Anterior cingulate cortex (tissue), 58 donors: ENCODE results near the gene SNRNP200.

Source experiments
- DNase-seq, 58 donors: peaks; one replicate each; lab custom pipeline; 2025; lab: John Stamatoyannopoulos, UW

Gene SNRNP200

GRCh38 chr2:96305091-96305978 lies at the start of gene SNRNP200:
Gene SNRNP200 (minus strand): TSS chr2:96305546. CDS start chr2:96305437, 109 bp downstream.
- DNase-seq = peak; percentile 6 to 93 (median 81)

- DNase-seq = no peak
These were observed 49.1 kb upstream of the SNRNP200 start for GRCh38 chr2:96354492-96354891.

DNA sequence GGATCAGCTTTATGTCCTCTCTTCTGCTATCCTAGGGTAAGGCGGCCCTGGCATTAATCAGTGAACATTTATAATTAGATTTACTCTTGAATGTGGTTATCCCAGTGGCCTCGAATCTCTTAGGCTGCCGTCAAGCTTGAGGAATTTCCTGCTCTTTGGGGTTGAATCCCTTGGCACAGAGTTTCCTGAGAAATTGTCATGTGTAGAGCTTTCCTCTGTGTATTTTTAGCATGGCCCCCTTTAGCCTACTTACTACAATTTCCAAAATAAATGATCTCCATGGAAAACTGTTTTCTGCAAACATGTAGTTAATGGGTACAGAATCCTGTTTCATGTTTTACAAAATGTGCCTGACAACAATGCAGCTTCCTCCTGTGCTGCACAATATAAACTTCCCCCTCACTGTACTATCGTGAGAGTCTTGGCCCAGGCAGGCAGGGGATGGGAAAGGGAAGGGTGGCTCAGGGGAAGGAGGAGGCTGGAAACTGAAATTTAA lies 48.3 kb upstream of the SNRNP200 start:
- DNase-seq = no peak

- peak in 18 of 58 donors; percentile 5 to 82 (median 17) for DNase-seq
These were observed 47.8 kb upstream of the SNRNP200 start for GRCh38 chr2:96353032-96353561.

DNA sequence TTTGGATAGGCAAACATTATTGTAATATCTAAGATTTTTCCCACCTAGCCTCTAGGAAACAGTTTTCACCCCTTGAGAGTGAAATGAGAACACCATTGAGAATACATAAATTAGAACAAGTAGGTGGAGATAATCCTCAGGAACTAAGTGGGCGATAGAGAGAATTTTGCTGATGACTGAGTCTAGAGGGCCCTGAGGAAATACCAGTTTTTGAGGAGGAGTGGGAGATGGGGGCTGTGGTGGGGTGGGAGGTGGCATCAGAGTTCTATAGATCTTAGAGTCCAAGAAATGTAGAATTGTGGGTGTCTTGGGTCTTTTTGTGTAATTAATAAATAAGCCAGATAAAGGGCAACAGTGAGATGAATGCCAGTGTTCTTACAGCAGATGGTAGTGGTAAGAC lies 42.0 kb upstream of the SNRNP200 start:
- no peak for DNase-seq

DNA sequence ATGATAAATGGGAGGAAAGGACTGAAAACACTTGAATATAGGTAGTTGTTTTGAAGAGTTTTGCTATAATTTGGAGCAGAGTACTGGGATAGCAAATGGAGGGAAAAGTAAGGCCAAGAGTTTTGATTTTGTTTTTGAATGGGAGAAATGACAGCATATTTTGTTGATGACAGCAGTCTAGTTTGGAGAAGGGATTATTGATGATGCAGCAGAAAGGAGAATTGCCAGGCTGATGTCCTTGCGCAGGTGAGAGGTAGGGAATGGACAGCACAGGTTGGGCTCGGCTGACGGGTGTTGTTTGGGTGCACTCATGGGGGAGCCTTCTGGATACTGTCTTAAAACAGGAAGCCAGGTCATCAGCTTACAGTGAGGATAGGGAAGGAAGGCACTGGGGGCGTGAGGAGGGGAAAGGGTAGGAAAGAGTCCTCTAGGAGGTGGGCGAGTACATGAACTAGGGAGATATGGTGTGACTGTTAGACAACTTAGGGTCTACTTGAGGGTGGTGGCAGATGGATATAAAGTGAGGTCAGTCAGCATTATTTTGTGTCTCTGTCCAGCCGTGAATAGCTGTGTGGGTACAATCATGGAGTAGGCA lies 40.6 kb upstream of the SNRNP200 start:
- no peak for DNase-seq

- no peak for DNase-seq
These were observed 40.1 kb upstream of the SNRNP200 start for GRCh38 chr2:96345438-96345837.

GRCh38 chr2:96344011-96344410 lies 38.7 kb upstream of the SNRNP200 start:
- DNase-seq = peak in 1 of 58 donors; percentile 58

DNA sequence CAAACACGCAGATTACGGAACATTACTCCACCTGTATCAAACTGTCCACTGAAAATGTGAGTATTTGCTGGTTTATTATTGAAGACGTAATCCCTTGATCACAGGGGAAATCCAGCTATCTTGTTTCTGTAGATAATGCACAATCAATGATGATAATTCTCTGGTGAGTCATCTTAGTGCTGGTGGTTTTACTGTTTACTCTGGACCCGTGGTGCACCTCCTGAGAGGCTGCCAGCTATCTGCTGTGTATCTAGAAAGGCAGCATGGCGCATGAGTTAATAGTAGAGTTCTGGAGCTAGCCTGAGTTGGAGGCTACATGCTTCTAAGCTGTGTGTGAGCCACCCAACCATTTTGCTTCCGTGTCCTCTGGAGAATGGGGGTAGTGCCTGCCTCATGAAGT lies 36.7 kb upstream of the SNRNP200 start:
- DNase-seq = no peak

DNA sequence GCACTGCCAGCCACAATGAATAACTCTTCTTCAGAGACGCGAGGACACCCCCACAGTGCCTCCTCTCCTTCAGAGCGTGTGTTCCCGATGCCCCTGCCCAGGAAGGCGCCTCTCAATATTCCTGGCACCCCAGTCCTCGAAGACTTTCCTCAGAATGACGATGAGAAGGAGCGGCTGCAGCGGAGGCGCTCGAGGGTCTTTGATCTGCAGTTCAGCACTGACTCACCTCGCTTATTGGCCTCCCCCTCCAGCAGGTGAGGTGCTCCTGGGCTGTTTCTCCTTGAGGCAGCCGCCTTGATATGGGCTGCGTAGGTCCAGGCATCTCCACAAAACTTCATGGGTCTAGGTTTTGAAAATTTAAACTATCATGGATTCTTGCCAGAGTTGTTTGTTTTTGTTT lies 36.3 kb upstream of the SNRNP200 start:
- no peak for DNase-seq

- no peak for DNase-seq
These were observed 35.4 kb upstream of the SNRNP200 start for GRCh38 chr2:96340493-96341414.

DNA sequence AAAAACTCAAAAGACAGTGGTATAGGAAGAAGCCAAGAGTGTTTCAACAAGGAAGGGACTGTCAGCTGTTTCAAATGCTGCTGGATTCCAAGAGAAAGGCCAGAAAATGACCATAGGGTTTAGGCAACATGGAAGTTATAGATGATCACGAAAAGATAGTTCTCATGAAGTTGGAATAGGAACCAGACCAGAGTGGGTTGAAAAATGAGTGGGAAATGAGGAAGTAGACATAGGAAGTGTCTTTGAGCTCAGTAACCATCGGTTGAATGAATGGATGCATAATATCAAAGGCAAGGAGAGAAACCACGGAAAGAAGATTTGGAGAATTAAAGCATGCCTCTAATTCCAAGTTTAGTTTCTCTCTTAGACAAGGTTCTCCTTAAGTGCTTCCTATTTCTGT lies 31.5 kb upstream of the SNRNP200 start:
- DNase-seq = no peak

- DNase-seq = no peak
These were observed 30.9 kb upstream of the SNRNP200 start for GRCh38 chr2:96336104-96336775.

DNA sequence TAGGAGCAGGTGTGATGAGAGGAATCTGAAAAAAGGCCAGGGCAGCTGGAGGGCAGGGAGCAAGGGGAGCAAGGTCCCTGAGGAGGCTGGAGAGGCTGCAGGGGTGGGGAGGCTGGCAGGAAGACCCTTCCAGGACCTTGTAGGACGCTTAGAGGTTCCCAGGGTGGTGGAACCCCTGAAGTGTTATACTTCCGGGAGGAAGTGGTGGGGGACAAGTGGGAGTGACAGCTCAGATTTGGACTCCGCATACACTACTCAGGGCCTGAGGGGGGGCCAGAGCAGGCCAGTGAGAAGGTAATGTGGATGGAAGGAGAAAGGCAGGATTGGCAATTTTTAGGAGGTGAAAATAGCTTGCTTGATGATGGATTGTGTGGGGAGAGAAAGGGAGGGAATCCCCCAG lies 28.4 kb upstream of the SNRNP200 start:
- no peak for DNase-seq

DNA sequence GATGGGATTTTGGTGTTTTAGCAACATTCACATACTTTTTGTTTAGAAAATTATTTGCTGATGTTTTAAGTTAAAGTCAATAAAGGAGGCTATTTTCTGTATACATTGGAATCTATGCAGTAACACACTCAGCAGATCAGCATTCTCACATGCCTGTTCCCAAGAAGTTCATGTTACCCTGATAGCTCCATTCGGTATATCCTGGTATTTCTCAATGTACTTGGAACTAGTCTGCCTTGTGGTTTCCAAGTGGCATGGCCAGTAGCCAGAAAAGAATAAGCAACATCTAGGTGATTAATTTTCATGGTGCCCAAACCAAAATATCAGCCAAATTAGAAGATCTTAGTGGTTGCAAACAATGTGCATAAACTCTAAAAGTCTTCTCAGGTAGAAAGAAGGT lies 25.1 kb upstream of the SNRNP200 start:
- no peak for DNase-seq

DNA sequence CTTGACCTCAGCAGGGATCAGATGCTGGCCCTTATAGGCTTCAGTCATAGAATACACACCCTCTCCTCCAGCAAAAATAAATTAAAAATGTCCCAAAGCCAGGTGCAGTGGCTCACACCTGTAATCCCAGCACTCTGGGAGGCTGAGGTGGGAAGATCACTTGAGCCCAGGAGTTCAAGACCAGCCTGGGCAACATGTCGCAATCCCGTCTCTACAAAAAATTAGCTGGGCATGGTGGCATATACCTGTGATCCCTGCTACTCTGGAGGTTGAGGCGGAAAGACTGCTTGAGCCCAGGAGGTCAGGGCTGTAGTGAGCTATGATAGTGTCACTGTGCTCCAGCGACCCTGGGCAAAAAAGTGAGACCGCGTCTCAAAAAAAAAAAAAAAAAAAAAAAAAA lies 24.5 kb upstream of the SNRNP200 start:
- no peak for DNase-seq

GRCh38 chr2:96329456-96329855 lies 24.1 kb upstream of the SNRNP200 start:
- no peak for DNase-seq

DNA sequence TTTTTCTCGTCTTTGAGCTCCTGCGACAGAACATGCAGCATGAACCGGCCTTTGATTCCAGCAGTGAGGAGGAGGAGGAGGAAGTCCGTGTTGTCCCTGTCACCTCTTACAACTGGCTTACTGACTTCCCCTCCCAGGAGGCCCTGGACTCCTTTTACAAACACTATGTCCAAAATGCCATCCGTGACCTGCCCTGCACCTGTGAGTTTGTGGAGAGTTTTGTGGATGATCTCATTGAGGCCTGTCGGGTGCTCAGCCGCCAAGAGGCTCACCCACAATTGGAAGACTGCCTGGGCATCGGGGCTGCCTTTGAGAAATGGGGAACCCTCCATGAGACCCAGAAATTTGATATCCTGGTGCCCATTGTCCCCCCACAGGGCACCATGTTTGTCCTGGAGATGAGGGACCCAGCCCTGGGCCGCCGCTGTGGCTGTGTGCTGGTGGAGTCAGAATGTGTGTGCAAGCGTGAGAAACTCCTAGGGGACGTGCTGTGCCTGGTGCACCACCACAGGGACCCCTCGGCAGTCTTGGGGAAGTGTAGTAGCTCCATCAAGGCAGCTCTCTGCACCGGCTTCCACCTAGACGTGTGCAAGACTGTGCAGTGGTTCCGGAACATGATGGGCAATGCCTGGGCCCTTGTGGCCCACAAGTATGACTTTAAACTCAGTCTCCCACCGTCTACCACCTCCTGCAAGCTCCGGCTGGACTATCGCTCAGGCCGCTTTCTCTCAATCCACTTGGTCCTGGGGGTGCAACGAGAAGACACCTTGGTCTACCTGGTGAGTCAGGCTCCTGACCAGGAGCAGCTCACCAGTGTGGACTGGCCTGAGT lies 21.9 kb upstream of the SNRNP200 start:
- DNase-seq = no peak

GRCh38 chr2:96326564-96326963 lies 21.2 kb upstream of the SNRNP200 start:
- DNase-seq = no peak
